Psoas muscle (tissue), 8 donors: Measurements from ENCODE around the gene IQGAP2. TPM values are rescaled to one million over a fixed set of nuclear protein-coding genes. Genes with fewer than 3 reads are reported as not detected.

Source experiments
- ATAC-seq, 4 donors: fragments of 200-7000 bp; cut with Tn5 transposase; one replicate each; pipeline ENCODE4 v1.9.1; 2020; ENCODE audit warnings: moderate library complexity in 3 of 4, mild to moderate bottlenecking in 2 of 4
- DNase-seq, 2 donors: peaks; one replicate each; pipeline ENCODE4 v3.0.0-alpha.2; 2020
- H3K27ac ChIP-seq: fragments of 200-600 bp; one replicate; pipeline ENCODE4 v1.8.0; 2022
- H3K27me3 ChIP-seq, 3 donors: fragments of 200-600 bp in 1 of 3; one replicate each; pipeline versions ENCODE4 v1.6.1 to v1.8.0; 2013 to 2022; ENCODE audit warnings: low read length in 2 of 3, mild to moderate bottlenecking in 2 of 3, moderate library complexity in 1 of 3; ENCODE audit not compliant: insufficient read depth in 3 of 3
- H3K36me3 ChIP-seq, 2 donors: fragments of 200-600 bp in 1 of 2; one replicate each; pipeline versions ENCODE4 v1.6.1 to v1.8.0; 2013 to 2022; ENCODE audit warnings: low read depth in 1 of 2, mild to moderate bottlenecking in 1 of 2, moderate library complexity in 1 of 2; ENCODE audit not compliant: insufficient read depth in 1 of 2
- H3K4me1 ChIP-seq: fragments of 200-600 bp; one replicate; pipeline ENCODE4 v1.8.0; 2022
- H3K4me3 ChIP-seq: fragments of 200-600 bp; one replicate; pipeline ENCODE4 v1.8.0; 2022; ENCODE audit warnings: mild to moderate bottlenecking
- H3K9me3 ChIP-seq: fragments of 200-600 bp; one replicate; pipeline ENCODE4 v1.8.0; 2022
- CTCF ChIP-seq: fragments of 200-600 bp; IDR thresholded peaks from one replicate; pipeline ENCODE4 v1.8.0; 2022; ENCODE audit warnings: antibody characterized with exemption
- WGBS, 3 donors: extraction: QIAGEN DNeasy Blood & Tissue Kit; methylation state at CpG; one replicate each; pipeline versions ENCODE4 v1.1.6 to v1.1.7; 2013; 5-methylcytosine and 5-hydroxymethylcytosine counted together
- intact Hi-C, 2 donors: fragments of 100-400 bp; cut with DNase I; formaldehyde crosslinking; loops; one replicate each; pipeline versions ENCODE4 v1.11.0 to v1.14.2; 2022
- polyA plus RNA-seq, 3 donors: library from polyadenylated mRNA; stranded (reverse); fragments of 200-250 nt; gene quantifications; one replicate each; pipeline ENCODE4 v1.2.3, GENCODE V29; 2013
- total RNA-seq, 4 donors: library from RNA; stranded (reverse); fragmentation: NEBNext Ultra II Directional in 2 of 4; extraction: Animal tissue kit (Norgen Biotek cat#: 25700) in 2 of 4; gene quantifications; one replicate each; pipeline versions ENCODE4 v1.2.1 to v1.2.4, GENCODE V29; 2021 to 2023
- donor health status: healthy with polysubstance abuse.
- donor health status: DM: no; HTN: no; CAD: no; lungs with moderate emphysema.
- donor health status: Bipolar disorder and iron deficiency.
- donor health status: healthy.
- donor health status: DM: yes; HTN: yes; CAD: no.
- donor health status: DM: no; HTN: no; CAD: no.
- donor health status: DM: no; HTN: no; CAD: no.
- donor health status: DM: yes; HTN: yes; CAD: no.

Gene IQGAP2
- total and polyA plus RNA-seq, 7 donors, result 0.52 to 4.3 (median 1.4) TPM

- no peak overlapping the region for H3K4me3 ChIP-seq
- H3K27ac ChIP-seq, result no peak overlapping the region
- no peaks in the 10 kb centered on the region for H3K9me3 ChIP-seq
- peaks cover 0 to 2% (median 0%) of the 10 kb centered on the region in 3 donors for H3K27me3 ChIP-seq
- intact Hi-C loops, result no loop called here
- no peaks in the 10 kb centered on the region for H3K36me3 ChIP-seq
- no peak for TF ChIP-seq CTCF
- DNase-seq, result no peak
- no peaks in the 10 kb centered on the region for H3K4me1 ChIP-seq
- WGBS, 3 donors, result 86 to 91% (median 90%) methylated on average over 3 of the region's 3 CpGs
- ATAC-seq, result no peak
Measured at GRCh38 chr5:76537073-76537543, 134.0 kb downstream of the IQGAP2 start.

GRCh38 chr5:76542241-76542640, 139.2 kb downstream of the IQGAP2 start:
- Histone ChIP-seq H3K27ac (no peak overlapping the region), H3K36me3 (no peaks in the 10 kb centered on the region), H3K9me3 (no peaks in the 10 kb centered on the region), H3K4me1 (no peaks in the 10 kb centered on the region), H3K4me3 (no peak overlapping the region), H3K27me3 (no peaks in the 10 kb centered on the region)
- intact Hi-C loops, result no loop called here
- ATAC-seq, result no peak
- TF ChIP-seq CTCF, result no peak
- DNase-seq, result no peak
- 84 to 86% (median 84%) methylated on average over 6 of the region's 6 CpGs for WGBS, 3 donors

GRCh38 chr5:76542887-76543690, 140.0 kb downstream of the IQGAP2 start:
- intact Hi-C loops, result no loop called here

GRCh38 chr5:76544268-76544926, 141.3 kb downstream of the IQGAP2 start:
- no peaks in the 10 kb centered on the region for H3K36me3 ChIP-seq
- H3K27me3 ChIP-seq, result no peaks in the 10 kb centered on the region
- H3K4me3 ChIP-seq, result no peak overlapping the region
- intact Hi-C loops, result no loop called here
- 46 to 54% (median 47%) methylated on average over 4 of the region's 4 CpGs for WGBS, 3 donors
- TF ChIP-seq CTCF, result no peak
- ATAC-seq, result no peak
- no peaks in the 10 kb centered on the region for H3K4me1 ChIP-seq
- DNase-seq, result no peak
- no peak overlapping the region for H3K27ac ChIP-seq
- H3K9me3 ChIP-seq, result no peaks in the 10 kb centered on the region

More at GRCh38 chr5:76542887-76543690, 140.0 kb downstream of the IQGAP2 start:
- no peak overlapping the region for H3K4me3 ChIP-seq
- DNase-seq (no peak), ATAC-seq (peak in 1 of 4 donors; percentile 21)
- no peak for TF ChIP-seq CTCF
- WGBS, 3 donors, result 59 to 61% (median 60%) methylated on average over 13 of the region's 13 CpGs
- no peaks in the 10 kb centered on the region for H3K36me3 ChIP-seq
- no peaks in the 10 kb centered on the region for H3K27me3 ChIP-seq
- no peak overlapping the region for H3K27ac ChIP-seq
- H3K4me1 ChIP-seq, result no peaks in the 10 kb centered on the region
- no peaks in the 10 kb centered on the region for H3K9me3 ChIP-seq
